Neural crest cell (in vitro differentiated cells): Measurements from ENCODE around the gene PSMD2. TPM values are rescaled to one million over a fixed set of nuclear protein-coding genes. Genes with fewer than 3 reads are reported as not detected.

Source experiments
- DNase-seq: peaks from one replicate; pipeline ENCODE4 v3.0.0; 2021; ENCODE audit warnings: low read depth, mixed read lengths, low spot score
- H3K27ac Mint-ChIP-seq: one replicate; pipeline ENCODE4 v1.8.0; 2021; ENCODE audit warnings: mild to moderate bottlenecking, mixed read lengths; ENCODE audit not compliant: unreplicated experiment
- H3K27me3 Mint-ChIP-seq: 2 replicates; pipeline ENCODE4 v1.8.0; 2021; ENCODE audit warnings: low read depth, mild to moderate bottlenecking, mixed read lengths
- H3K36me3 Mint-ChIP-seq: 2 replicates; pipeline ENCODE4 v1.8.0; 2021; ENCODE audit warnings: low read depth, mild to moderate bottlenecking, mixed read lengths
- H3K4me1 Mint-ChIP-seq: 2 replicates; pipeline ENCODE4 v1.8.0; 2021; ENCODE audit warnings: mixed read lengths
- H3K4me3 Mint-ChIP-seq: one replicate; pipeline ENCODE4 v1.8.0; 2021; ENCODE audit warnings: mild to moderate bottlenecking, mixed read lengths
- H3K9me3 Mint-ChIP-seq: 2 replicates; pipeline ENCODE4 v1.8.0; 2021; ENCODE audit warnings: mixed read lengths
- CTCF ChIP-seq: fragments of 200-600 bp; sonication (generic); conservative IDR thresholded peaks from 2 replicates; pipeline ENCODE4 v1.5.0; 2021; ENCODE audit warnings: antibody characterized with exemption, mild to moderate bottlenecking
- total RNA-seq: library from RNA; stranded (reverse); gene quantifications from 2 replicates; pipeline ENCODE4 v1.2.1, GENCODE V29; 2021

The PSMD2 gene
- total RNA-seq, 1 donor from 2014 or later: 378 TPM

GRCh38 chr3:184349563-184350470 lies 50.8 kb downstream of the PSMD2 start:
- H3K9me3 Mint-ChIP-seq: no peaks in the 10 kb centered on the region
- H3K4me1 Mint-ChIP-seq: peaks cover 30% of the 10 kb centered on the region

GRCh38 chr3:184350618-184351017 lies 51.6 kb downstream of the PSMD2 start:
- no peak for DNase-seq
- no peak overlapping the region for H3K4me3 Mint-ChIP-seq
- H3K9me3 Mint-ChIP-seq: no peaks in the 10 kb centered on the region
- peaks cover 33% of the 10 kb centered on the region for H3K4me1 Mint-ChIP-seq
- no peaks in the 10 kb centered on the region for H3K27me3 Mint-ChIP-seq
- no peak for TF ChIP-seq CTCF
- H3K36me3 Mint-ChIP-seq: peaks cover 13% of the 10 kb centered on the region
- H3K27ac Mint-ChIP-seq: no peak overlapping the region

More at GRCh38 chr3:184349563-184350470, 50.8 kb downstream of the PSMD2 start:
- no peak for TF ChIP-seq CTCF
- no peak for DNase-seq
- Mint-ChIP-seq H3K27ac (no peak overlapping the region), H3K36me3 (peaks cover 10% of the 10 kb centered on the region), H3K27me3 (no peaks in the 10 kb centered on the region), H3K4me3 (no peak overlapping the region)

- Mint-ChIP-seq H3K9me3 (no peaks in the 10 kb centered on the region), H3K27me3 (no peaks in the 10 kb centered on the region), H3K4me3 (peak overlapping the region; percentile 56), H3K4me1 (peaks cover 30% of the 10 kb centered on the region), H3K36me3 (peaks cover 13% of the 10 kb centered on the region), H3K27ac (peak overlapping the region; percentile 83)
- no peak for TF ChIP-seq CTCF
- DNase-seq: no peak
Measured at GRCh38 chr3:184351511-184352148, 52.6 kb downstream of the PSMD2 start.

DNA sequence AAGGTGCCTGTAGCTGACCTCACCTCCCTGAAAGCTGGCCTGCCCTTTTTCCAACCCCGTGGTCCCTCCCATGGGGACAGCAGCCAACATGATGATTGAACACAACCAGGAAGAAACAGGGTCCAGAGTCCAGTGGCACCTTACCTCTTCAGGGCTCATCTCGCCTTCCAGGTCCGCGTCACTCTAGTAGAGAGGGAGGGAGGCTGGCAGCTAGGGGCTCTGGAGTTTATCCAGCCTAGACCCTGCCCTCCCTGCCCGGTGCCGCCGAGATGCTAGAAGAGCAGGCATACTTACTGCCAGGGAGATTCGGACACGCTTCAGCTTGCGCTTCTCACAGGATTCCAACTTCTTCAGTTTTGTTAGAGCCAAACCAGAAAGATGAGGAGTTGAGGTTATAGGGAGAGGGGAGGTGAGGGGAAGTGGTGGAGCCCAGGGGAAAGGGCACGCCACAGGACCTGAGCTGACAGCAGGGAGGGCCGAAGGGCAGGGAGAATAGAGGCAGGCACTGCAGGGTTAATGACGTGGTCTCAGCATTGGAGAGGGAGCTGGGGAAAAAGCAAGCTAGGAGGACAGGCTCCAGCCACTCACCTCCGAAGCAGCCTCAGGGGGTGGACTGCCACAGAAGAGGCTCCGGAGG lies 53.2 kb downstream of the PSMD2 start:
- H3K36me3 Mint-ChIP-seq: peaks cover 13% of the 10 kb centered on the region
- no peaks in the 10 kb centered on the region for H3K27me3 Mint-ChIP-seq
- no peak for DNase-seq
- peak overlapping the region; percentile 63 for H3K27ac Mint-ChIP-seq
- H3K4me1 Mint-ChIP-seq: peaks cover 30% of the 10 kb centered on the region
- TF ChIP-seq CTCF: no peak
- H3K4me3 Mint-ChIP-seq: peak overlapping the region; percentile 53
- H3K9me3 Mint-ChIP-seq: no peaks in the 10 kb centered on the region

DNA sequence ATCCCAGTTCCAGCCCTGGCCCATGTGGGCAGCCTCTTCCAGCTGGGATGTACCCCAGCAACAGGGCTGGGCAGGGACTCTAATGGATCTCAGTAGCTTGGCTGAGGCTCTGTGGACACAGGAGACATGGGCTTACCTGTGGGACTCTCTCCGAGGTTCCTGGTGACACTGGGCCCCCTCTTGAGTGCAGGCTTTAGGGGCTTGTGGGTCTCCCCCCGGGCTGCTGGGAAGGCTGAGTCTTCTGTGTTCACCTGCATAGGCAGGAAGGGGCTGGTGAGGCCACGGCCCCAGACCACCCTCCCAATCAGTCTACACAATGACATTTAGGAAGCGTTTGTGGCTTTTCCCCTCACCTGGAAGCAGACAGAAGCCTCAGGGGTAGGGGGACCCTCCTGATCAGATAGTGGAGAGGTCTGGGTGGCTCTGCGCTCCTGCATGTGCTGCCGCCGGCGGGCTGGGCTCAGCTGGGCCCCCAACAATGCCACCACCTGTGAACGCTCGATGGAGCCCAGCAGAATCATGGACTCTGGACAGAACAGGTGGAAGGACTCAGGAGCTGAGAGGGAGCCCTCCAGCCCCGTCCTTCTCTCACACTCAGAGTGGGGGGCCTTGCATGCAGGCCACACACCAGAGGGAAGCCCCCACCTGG lies 54.0 kb downstream of the PSMD2 start:
- DNase-seq: no peak
- Mint-ChIP-seq H3K36me3 (peaks cover 13% of the 10 kb centered on the region), H3K4me1 (peaks cover 30% of the 10 kb centered on the region), H3K27ac (no peak overlapping the region), H3K27me3 (no peaks in the 10 kb centered on the region), H3K9me3 (no peaks in the 10 kb centered on the region), H3K4me3 (no peak overlapping the region)
- no peak for TF ChIP-seq CTCF
